Stimulated activated naive CD8-positive, alpha-beta T cell treated with anti-CD3 and anti-CD28 coated beads, Interleukin-15, Interleukin-2, amounts not matched to agents 100 ng/mL and 50 ng/mL, for 24 hours (primary cell): ENCODE data around the gene ZNF630.
"Not testable (repeated sequence)": the region's sequence is repeated elsewhere in the genome, so short reads cannot be mapped to it uniquely, and the experiment has no call there.

Source experiments
- H3K27ac Mint-ChIP-seq: one replicate; pipeline ENCODE4 v1.8.0; 2021; ENCODE audit warnings: mild to moderate bottlenecking, mixed read lengths
- H3K27me3 Mint-ChIP-seq: one replicate; pipeline ENCODE4 v1.8.0; 2021; ENCODE audit warnings: mixed read lengths
- H3K36me3 Mint-ChIP-seq: one replicate; pipeline ENCODE4 v1.8.0; 2021; ENCODE audit warnings: low read depth, mixed read lengths
- H3K4me1 Mint-ChIP-seq: one replicate; pipeline ENCODE4 v1.8.0; 2021; ENCODE audit warnings: low read depth, mixed read lengths
- H3K4me3 Mint-ChIP-seq: one replicate; pipeline ENCODE4 v1.8.0; 2021; ENCODE audit warnings: mild to moderate bottlenecking, mixed read lengths
- H3K9me3 Mint-ChIP-seq: one replicate; pipeline ENCODE4 v1.8.0; 2021; ENCODE audit warnings: mixed read lengths

ZNF630 gene

DNA sequence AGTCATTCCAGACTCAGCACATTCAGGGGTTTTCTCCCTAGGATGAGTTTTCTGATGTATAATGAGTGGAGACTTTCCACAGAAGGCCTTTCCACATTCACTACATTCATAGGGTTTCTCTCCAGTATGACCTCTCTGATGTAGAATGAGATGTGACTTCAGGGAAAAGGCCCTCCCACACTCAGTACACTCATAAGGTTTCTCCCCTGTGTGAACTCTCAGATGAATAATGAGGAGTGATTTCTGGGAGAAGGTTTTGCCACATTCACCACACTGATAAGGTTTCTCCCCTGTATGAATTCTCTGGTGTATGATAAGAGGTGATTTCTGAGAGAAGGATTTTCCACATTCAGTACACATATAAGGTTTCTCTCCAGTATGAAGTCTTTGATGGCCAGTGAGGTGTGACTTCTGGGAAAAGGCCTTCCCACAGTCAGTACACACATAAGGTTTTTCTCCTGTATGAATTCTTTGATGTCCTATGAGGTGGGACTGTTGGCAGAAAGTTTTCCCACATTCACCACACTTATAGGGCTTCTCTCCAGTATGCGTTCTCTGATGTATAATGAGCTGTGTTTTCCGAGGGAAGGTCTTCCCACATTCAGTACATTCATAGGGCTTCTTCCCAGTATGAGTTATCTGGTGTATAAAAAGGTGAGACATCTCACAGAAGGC, 12.7 kb downstream of the ZNF630 start:
- H3K4me3 Mint-ChIP-seq: no peak overlapping the region
- H3K9me3 Mint-ChIP-seq: peaks cover 9% of the 10 kb centered on the region
- H3K27me3 Mint-ChIP-seq: no peaks in the 10 kb centered on the region
- H3K36me3 Mint-ChIP-seq: peaks cover 36% of the 10 kb centered on the region
- H3K4me1 Mint-ChIP-seq: no peaks in the 10 kb centered on the region
- H3K27ac Mint-ChIP-seq: no peak overlapping the region

DNA sequence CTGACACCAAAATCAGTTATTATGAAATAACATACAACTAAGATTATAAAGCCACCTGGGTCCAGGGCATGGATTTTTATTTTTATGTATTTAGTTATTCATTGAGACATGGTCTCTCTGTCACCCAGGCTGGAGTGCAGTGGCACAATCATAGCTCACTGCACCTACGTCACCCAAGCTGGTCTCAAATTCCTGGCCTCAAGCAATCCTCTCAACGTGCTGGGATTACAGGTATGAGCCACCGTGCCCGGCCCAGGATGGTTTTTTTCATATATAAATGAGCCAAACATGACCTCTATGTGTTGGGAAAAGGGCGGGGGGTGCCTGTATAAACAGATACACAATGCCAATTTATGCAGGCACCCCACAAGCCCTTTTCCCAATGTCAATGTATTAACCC, 24.6 kb downstream of the ZNF630 start:
- Mint-ChIP-seq H3K36me3 (no peaks in the 10 kb centered on the region), H3K9me3 (no peaks in the 10 kb centered on the region), H3K27ac (no peak overlapping the region), H3K4me3 (no peak overlapping the region), H3K27me3 (no peaks in the 10 kb centered on the region), H3K4me1 (no peaks in the 10 kb centered on the region)

DNA sequence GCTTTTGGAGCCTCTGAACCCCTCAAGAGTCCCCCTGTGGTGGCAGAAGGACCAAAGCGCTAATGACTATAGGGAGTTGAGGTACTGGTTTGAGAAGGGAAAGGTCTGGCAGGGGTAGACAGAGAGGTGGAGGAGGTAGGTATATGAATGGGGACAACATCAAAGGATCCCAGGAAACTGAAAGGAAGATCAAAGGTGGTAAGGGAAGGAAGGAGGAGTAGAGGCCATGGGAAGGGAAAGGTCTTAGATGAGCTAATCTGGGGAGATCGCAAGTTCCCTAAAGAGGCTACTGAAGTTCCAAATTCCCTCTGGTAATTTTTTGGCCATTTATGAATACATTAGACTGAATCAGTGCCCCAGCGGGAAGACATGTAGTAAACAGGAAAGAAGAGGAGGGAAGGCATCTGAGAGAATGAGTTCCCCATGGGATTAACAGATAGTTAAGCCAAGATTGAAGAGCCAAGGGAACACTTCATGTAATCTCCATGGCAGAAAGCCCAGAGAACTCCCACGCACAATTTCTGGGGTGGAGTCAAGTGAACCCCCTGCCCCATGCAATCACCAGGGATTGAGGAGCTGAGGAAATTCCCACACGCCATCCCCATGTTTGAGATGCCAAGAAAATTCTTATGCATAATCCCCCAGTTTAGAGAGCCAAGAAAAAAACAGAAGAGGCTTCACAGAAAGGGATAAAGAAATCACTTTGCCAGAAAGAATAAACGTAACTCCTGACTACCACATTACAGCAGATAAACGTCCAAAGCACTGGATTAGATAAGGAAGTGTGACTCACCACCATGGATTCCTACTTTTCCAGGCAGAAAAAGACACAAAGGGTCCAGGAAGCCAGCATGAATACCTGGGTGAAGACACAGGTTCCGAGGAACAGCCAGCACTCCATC, 25.8 kb downstream of the ZNF630 start:
- no peaks in the 10 kb centered on the region for H3K4me1 Mint-ChIP-seq
- H3K36me3 Mint-ChIP-seq: no peaks in the 10 kb centered on the region
- no peak overlapping the region for H3K4me3 Mint-ChIP-seq
- H3K9me3 Mint-ChIP-seq: no peaks in the 10 kb centered on the region
- H3K27me3 Mint-ChIP-seq: no peaks in the 10 kb centered on the region
- no peak overlapping the region for H3K27ac Mint-ChIP-seq

DNA sequence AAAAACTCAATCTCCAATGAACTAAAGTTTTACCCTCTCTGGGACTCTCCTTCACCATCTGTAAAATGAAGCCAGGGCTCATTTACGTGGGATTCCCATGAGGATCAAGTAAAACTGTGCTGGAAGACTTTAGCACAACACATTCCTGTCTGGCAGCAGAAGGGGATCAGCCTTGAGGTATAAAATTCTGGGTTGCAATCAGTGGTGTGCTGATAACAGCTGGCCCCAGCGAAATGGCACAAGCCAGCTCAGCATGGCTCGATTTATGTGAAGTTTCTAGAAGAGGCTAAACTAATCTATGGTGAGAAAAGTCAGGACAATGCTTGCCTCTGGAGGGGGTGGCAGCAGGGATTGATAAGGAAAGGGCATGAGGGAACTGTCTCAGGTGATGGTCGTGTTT, 28.4 kb downstream of the ZNF630 start:
- no peaks in the 10 kb centered on the region for H3K9me3 Mint-ChIP-seq
- no peak overlapping the region for H3K27ac Mint-ChIP-seq
- H3K36me3 Mint-ChIP-seq: no peaks in the 10 kb centered on the region
- H3K27me3 Mint-ChIP-seq: no peaks in the 10 kb centered on the region
- H3K4me1 Mint-ChIP-seq: no peaks in the 10 kb centered on the region
- no peak overlapping the region for H3K4me3 Mint-ChIP-seq

DNA sequence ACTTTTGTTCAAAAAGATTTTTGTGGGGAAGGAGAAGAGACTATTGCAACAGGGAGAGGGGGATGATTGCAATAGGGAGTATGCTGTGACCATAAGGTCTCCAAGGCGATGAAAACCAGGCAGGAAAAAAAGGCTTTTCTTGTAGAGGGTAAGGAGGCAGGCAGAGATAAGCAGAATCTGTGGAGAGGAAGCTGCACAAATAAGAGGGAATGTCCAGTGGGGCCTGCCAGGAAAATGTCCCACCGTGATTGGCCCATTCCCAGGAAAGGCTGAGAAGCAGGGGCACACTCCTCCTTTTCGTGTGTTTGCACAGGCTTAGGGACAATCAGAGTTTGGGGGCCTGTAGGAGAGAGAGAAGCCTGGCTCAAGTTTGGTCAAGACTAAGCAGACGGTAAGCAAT, 35.5 kb downstream of the ZNF630 start:
- H3K9me3 Mint-ChIP-seq: no peaks in the 10 kb centered on the region
- H3K27me3 Mint-ChIP-seq: no peaks in the 10 kb centered on the region
- H3K4me1 Mint-ChIP-seq: no peaks in the 10 kb centered on the region
- H3K4me3 Mint-ChIP-seq: no peak overlapping the region
- H3K27ac Mint-ChIP-seq: no peak overlapping the region
- no peaks in the 10 kb centered on the region for H3K36me3 Mint-ChIP-seq

DNA sequence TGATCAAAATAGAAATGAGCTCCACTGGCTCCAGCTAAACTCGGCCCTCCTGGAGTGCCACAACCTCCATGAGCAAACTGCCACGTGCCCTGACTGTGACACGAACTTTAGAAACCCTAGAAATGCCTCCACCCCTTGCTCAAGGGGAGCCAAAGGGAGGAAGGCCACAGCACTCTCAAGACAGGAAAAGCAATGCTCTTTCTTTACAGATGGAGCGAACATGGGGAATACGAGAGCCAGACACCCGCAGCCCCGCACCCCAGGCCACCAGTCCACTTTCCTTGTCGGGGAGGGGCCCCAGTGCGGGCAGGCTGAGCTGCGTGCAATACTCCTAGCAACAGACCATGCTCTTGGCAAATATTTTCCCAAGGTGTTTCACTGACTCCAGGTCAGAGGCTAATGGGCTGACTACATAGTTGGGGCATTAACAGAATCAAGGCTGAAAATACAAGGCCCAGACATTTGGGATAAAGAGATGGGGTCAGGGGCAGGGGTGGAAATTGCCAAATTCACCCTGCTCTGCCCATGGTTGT, 40.7 kb downstream of the ZNF630 start:
- H3K27me3 Mint-ChIP-seq, H3K27ac Mint-ChIP-seq, H3K36me3 Mint-ChIP-seq: not testable (repeated sequence)

DNA sequence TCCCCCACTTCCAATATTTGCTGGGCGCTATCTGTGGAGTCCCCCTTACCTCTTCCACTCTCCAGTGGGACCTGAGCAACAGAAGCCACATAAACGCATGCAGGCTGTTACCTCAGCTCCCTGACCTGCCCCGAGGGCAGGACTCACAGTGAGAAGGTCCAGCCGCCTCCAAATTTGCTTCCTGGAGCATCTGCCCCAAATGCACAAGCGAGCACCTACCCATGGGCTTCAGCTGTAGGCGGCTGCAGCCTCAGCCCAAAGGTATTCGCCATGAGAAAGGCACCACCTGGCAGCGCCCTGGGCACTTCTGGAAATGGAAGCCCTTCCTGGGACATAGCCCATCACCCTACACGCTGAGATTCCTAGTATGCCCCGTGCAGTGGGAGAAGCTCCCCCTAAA, 41.2 kb downstream of the ZNF630 start:
- no peak overlapping the region for H3K4me3 Mint-ChIP-seq
- no peaks in the 10 kb centered on the region for H3K9me3 Mint-ChIP-seq
- peaks cover 4% of the 10 kb centered on the region for H3K4me1 Mint-ChIP-seq
- no peaks in the 10 kb centered on the region for H3K27me3 Mint-ChIP-seq
- no peaks in the 10 kb centered on the region for H3K36me3 Mint-ChIP-seq
- no peak overlapping the region for H3K27ac Mint-ChIP-seq

More for the DNA sequence above, 40.7 kb downstream of the ZNF630 start:
- H3K4me1 Mint-ChIP-seq, H3K4me3 Mint-ChIP-seq, H3K9me3 Mint-ChIP-seq: not testable (repeated sequence)

DNA sequence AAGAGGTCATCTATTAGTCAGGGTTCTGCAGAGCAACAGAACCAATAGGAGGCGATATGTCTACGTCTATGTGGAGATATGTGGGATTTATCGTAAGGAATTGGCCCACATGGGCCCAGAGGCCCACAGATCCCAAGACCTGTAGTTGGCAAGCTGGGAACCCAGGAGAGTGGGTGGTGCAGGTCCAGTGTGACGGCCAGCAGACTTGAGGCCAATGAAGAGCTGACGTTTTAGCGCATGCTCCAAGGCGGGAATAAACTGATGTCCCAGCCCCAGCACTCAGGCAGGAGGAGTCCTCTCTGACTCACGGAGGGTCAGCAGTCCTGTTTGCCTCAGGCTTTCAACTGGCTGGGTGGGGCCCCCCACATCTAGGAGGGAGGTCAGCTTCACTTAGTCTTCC, 43.3 kb downstream of the ZNF630 start:
- H3K9me3 Mint-ChIP-seq: no peaks in the 10 kb centered on the region
- H3K27me3 Mint-ChIP-seq: no peaks in the 10 kb centered on the region

DNA sequence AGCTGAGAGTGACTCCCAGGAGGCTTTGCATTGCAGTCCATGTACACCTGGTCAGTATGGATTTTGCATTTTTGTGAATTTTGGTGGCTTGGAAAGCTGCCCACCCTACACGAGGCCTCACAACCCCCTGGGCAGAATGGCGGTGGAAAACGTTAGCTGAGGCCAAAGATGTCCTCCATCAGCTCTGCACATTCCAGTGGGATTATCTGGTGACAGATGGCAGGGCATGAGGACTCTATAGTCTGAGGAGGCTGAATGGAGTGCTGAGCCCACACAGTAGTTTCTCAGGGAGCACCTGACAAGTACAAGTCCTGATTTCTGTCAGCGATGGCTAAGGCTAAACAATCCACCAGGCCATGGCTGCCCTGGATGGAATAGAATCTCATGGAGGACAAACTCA, 43.9 kb downstream of the ZNF630 start:
- not testable (repeated sequence) for H3K27ac Mint-ChIP-seq, H3K36me3 Mint-ChIP-seq
- H3K4me1 Mint-ChIP-seq: peaks cover 17% of the 10 kb centered on the region

More for the DNA sequence above, 43.3 kb downstream of the ZNF630 start:
- Mint-ChIP-seq H3K27ac (no peak overlapping the region), H3K4me1 (peaks cover 12% of the 10 kb centered on the region), H3K36me3 (no peaks in the 10 kb centered on the region), H3K4me3 (no peak overlapping the region)

DNA sequence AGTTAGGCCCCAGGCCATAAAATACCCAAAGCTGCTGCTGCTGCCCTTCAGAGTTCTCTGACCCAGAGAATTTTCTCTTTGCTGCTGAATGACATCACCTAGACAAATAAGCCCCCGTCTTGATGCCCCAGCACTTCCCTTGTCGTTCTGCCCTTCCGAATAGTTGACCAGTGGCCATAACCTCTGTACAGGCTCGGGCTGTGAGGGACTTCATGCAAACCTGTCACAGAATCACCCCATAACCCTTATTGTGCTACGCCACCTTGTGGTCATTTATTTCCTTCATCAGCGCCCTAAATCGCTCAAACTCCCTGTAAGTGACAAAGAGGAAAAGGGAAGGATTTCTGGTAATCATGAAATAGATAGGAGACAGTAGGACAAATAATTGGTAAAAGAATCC, 45.9 kb downstream of the ZNF630 start:
- no peaks in the 10 kb centered on the region for H3K27me3 Mint-ChIP-seq
- H3K4me3 Mint-ChIP-seq: no peak overlapping the region
- no peaks in the 10 kb centered on the region for H3K36me3 Mint-ChIP-seq
- H3K27ac Mint-ChIP-seq: peak overlapping the region; percentile 73
- peaks cover 24% of the 10 kb centered on the region for H3K4me1 Mint-ChIP-seq
- peaks cover 3% of the 10 kb centered on the region for H3K9me3 Mint-ChIP-seq

More for the DNA sequence above, 43.9 kb downstream of the ZNF630 start:
- H3K4me3 Mint-ChIP-seq, H3K9me3 Mint-ChIP-seq, H3K27me3 Mint-ChIP-seq: not testable (repeated sequence)

DNA sequence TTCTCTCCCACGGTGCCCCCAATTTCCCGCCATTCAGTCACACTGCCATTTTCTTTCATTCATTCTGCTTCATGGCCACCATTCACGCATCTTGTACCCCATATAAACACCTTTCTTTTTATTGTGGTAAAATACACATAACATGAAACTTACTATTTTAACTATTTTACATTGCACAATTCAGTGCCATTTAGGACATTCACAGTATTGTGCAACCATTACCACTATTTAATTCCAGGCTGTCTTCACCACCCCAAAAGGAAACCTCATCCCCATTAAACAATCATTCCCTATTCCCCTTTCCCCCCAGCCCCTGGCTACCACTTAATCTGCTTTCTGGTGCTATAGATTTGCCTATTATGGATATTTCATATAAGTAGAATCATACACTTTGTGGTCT, 48.7 kb downstream of the ZNF630 start:
- peaks cover 3% of the 10 kb centered on the region for H3K9me3 Mint-ChIP-seq
- no peak overlapping the region for H3K4me3 Mint-ChIP-seq
- no peaks in the 10 kb centered on the region for H3K27me3 Mint-ChIP-seq
- H3K36me3 Mint-ChIP-seq: no peaks in the 10 kb centered on the region
- peaks cover 30% of the 10 kb centered on the region for H3K4me1 Mint-ChIP-seq
- H3K27ac Mint-ChIP-seq: no peak overlapping the region

DNA sequence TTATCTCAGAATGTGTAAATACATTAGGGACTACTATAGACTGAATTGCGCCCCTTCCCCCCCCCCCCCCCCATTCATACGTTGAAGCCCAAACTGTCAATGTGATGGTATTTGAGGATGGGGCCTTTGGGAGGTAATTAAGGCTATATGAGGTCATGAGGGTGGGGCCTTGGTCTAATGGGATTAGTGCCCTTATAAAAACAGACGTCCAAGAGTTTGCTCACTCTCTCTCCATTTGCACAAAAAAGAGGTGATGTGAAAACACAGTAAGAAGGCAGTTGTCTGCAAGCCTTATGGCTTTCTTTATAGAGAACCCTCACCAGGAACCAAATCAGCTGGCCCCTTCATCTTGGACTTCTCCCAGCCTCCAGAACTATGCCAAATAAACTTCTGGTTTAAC, 49.3 kb downstream of the ZNF630 start:
- no peak overlapping the region for H3K27ac Mint-ChIP-seq
- peaks cover 30% of the 10 kb centered on the region for H3K4me1 Mint-ChIP-seq

DNA sequence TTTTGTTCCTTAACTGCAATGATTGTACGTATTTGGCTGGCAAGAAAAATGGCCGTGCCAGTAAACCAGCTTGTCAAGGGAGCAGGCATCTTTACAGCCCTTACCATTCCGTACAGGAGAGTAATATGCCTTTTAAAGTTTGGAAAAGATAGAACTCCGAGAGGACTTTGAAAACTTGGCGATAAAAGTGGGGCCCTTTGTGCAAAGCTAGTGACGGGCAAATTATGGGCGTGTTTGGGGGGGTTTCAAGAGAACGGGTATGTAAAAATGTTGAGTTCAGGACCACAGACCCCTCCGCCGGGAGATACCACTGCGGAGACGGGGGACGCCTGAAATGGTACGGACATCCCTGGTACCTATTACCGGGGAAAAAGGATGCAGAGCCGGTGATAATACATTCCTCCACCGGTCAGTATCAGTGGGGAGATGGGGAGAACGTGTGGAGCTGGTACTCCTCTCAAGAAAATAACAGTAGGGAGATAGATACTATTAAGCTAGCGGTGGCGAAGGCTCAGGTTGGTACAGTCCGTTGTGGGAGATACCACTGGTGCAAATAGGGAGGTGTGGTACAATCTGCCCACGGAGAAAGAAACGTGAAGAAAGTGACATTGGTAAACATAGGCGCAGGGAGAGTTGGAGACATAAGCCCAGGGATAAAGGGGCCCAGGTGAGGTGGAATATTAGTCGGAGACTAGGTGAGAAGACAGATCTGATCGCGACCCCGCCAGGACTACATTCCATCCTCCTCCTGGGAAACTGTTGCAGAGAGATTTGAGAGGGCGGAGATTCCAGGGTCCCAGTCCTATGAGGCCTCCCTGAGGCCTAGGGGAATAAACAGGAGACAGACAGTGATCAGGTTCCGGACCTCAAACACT, 50.2 kb downstream of the ZNF630 start:
- H3K27ac Mint-ChIP-seq: peak overlapping the region; percentile 99
- H3K4me3 Mint-ChIP-seq: peak overlapping the region; percentile 91
- no peaks in the 10 kb centered on the region for H3K36me3 Mint-ChIP-seq
- H3K4me1 Mint-ChIP-seq: peaks cover 30% of the 10 kb centered on the region
- H3K9me3 Mint-ChIP-seq: peaks cover 3% of the 10 kb centered on the region
- H3K27me3 Mint-ChIP-seq: no peaks in the 10 kb centered on the region

More for the DNA sequence above, 49.3 kb downstream of the ZNF630 start:
- Mint-ChIP-seq H3K36me3 (no peaks in the 10 kb centered on the region), H3K4me3 (no peak overlapping the region), H3K9me3 (peaks cover 3% of the 10 kb centered on the region), H3K27me3 (no peaks in the 10 kb centered on the region)

DNA sequence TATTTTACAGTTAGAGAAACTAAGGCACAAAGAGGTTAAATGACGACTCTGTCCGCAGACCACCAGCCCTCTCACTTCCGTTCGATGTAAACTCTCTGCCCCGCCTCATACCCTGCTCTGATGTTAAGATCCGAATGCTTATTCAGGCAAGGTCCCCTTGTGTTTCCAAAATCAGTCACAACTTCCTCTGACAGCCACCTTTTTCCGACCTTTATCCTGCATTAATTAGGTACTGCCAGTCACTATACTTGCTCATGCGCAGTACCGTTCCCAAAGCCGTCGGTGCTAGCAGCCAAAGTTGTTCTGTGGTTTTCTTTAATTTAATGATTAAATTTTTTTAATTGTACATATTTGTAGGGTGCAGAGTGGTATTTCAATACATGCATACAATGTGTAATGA, 51.0 kb downstream of the ZNF630 start:
- Mint-ChIP-seq H3K27ac (peak overlapping the region; percentile 99), H3K4me1 (peaks cover 27% of the 10 kb centered on the region), H3K4me3 (peak overlapping the region; percentile 48)
- H3K27me3 Mint-ChIP-seq, H3K36me3 Mint-ChIP-seq, H3K9me3 Mint-ChIP-seq: not testable (repeated sequence)

DNA sequence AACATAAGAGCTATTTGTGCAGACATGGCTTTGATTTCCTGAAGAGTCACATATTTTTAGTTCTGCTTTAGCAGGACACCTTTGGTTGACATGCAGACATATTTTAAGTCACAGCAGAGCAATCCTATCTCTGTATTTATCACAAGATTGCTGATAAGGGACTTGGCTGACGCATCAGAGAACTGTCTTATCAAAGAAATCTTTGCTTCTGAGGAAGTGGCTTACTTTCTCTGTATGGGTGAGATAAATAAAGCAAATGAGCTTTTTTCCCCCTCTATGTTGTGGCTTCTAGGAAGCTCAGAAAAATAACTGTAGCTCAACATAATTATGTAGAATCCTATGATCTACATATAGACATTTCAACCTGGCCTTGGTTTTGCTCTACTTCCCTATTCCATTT, 51.5 kb downstream of the ZNF630 start:
- H3K27me3 Mint-ChIP-seq, H3K27ac Mint-ChIP-seq: not testable (repeated sequence)

More for the DNA sequence above, 51.5 kb downstream of the ZNF630 start:
- not testable (repeated sequence) for H3K9me3 Mint-ChIP-seq, H3K36me3 Mint-ChIP-seq, H3K4me3 Mint-ChIP-seq
- H3K4me1 Mint-ChIP-seq: peaks cover 26% of the 10 kb centered on the region
